GM18499 (cell line): ENCODE measurements around the gene PEX11G.
A peak's percentile ranks its signal among the peaks of the same experiment; 100 is the strongest.

Source experiments
- ATAC-seq: cut with Tn5 transposase; IDR thresholded peaks from one replicate; pipeline ENCODE4 v1.9.1; 2021; ENCODE audit warnings: moderate number of reproducible peaks; ENCODE audit not compliant: insufficient read depth, unreplicated experiment

The PEX11G gene

GRCh38 chr19:7488736-7489353, at the start of gene PEX11G:
PEX11G (minus strand) TSS chr19:7489035; CDS start chr19:7489010, 25 bp downstream.
- ATAC-seq, result no peak

GRCh38 chr19:7535998-7536695, 47.3 kb upstream of the PEX11G start:
- ATAC-seq, result no peak

GRCh38 chr19:7535047-7535997, 46.5 kb upstream of the PEX11G start, which contains the start of gene PNPLA6:
PNPLA6 (plus strand) TSS chr19:7535717; CDS start chr19:7535789, 72 bp downstream.
- ATAC-seq, result peak; percentile 40

GRCh38 chr19:7534531-7535046, 45.8 kb upstream of the PEX11G start:
- no peak for ATAC-seq

GRCh38 chr19:7533925-7534480, 45.2 kb upstream of the PEX11G start:
- ATAC-seq, result no peak

- no peak for ATAC-seq
These were observed 44.5 kb upstream of the PEX11G start for GRCh38 chr19:7533281-7533885.

GRCh38 chr19:7529610-7530490, 41.0 kb upstream of the PEX11G start:
- ATAC-seq, result no peak

GRCh38 chr19:7529246-7529600, 40.4 kb upstream of the PEX11G start:
- no peak for ATAC-seq

- ATAC-seq, result no peak
These were observed 39.8 kb upstream of the PEX11G start for GRCh38 chr19:7528522-7529245.

- ATAC-seq, result no peak
These were observed 39.3 kb upstream of the PEX11G start for GRCh38 chr19:7528192-7528519.

- no peak for ATAC-seq
These were observed 38.8 kb upstream of the PEX11G start for GRCh38 chr19:7527516-7528191.

GRCh38 chr19:7526059-7526929, 37.5 kb upstream of the PEX11G start:
- ATAC-seq, result no peak

GRCh38 chr19:7524992-7525739, 36.3 kb upstream of the PEX11G start:
- no peak for ATAC-seq

- ATAC-seq, result no peak
These were observed 35.7 kb upstream of the PEX11G start for GRCh38 chr19:7524523-7524922.

GRCh38 chr19:7522923-7523667, 34.3 kb upstream of the PEX11G start:
- no peak for ATAC-seq
